ENCODE measurements around the gene PAFAH2. TPM values are rescaled to one million over a fixed set of nuclear protein-coding genes. Genes with fewer than 3 reads are reported as not detected.
A peak's percentile ranks its signal among the peaks of the same experiment; 100 is the strongest.

Gene PAFAH2
- total and polyA plus RNA-seq, 2 of the 13 experiments (the other 11 are each of a cell fraction or from before 2014, with no cell fraction given) = 6.9 to 9.4 TPM

DNA sequence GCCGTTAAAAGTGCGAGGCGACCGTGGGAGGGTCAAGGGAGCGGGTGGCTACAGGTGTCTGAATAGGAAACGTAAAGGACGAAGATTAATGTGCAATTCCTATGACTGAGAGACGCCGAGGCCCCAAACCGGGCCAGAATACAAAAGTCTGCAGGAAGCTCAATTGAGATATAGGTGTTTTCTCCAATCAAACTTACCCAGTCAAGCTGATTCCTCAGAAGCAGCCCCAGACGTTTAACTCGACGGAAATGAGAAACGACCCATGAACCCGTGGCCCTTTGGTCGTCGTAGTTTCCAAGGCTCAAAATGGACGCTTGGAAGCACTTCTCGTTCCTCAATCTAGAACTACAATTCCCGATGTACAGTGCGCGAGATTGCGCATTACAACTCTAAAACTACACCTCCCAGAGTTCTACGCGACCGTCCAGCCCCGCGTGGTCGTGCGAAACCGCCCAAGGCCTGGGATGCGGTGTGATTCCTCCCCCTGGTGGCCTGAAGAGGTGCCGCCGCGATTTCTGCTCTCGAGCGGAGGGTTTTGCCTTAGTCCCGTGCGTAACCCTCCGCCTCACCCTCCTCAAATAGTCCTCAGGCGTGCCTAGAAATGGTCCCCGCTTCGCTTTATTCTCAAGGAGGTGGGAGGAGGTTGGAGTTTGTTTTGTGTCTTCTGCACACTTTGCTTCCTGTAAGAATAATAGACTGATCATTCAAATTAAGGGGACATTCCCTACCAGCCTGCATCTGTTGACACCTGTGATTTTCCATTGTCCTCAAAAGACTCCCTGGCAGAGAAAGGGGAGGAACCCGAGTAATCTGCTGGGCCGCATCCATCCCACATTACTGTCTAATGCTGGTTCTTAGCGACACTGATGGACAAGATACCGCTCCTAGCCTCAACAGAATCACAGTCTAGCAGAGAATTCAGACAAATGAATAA is at the start of gene PAFAH2 (continued):
- TF ChIP-seq SNAI1 (CRISPR knock-in tag; IDR thresholded peaks at IDR 0.05; ENCODE audit: borderline replicate concordance) (no peak), ZNF124 (CRISPR knock-in tag; IDR thresholded peaks at IDR 0.05) (peak; percentile 80; the same call in 1 of the 2 replicates), ZNF430 (CRISPR knock-in tag; IDR thresholded peaks at IDR 0.05) (no peak; the same call in none of the 2 replicates), ZBTB7A (CRISPR knock-in tag; IDR thresholded peaks at IDR 0.05) (no peak), ZNF629 (CRISPR knock-in tag; conservative IDR thresholded peaks at IDR 0.05) (peak; percentile 47; the same call in 1 of the 2 replicates), ZNF383 (CRISPR knock-in tag; IDR thresholded peaks at IDR 0.05; ENCODE audit: borderline replicate concordance) (0 out of 2 replicates have a peak, but pooled peaks have one; percentile 69), ATF1 (CRISPR knock-in tag; IDR thresholded peaks at IDR 0.05) (peak; percentile 86), ZNF75D (CRISPR knock-in tag; IDR thresholded peaks at IDR 0.05; ENCODE audit: borderline replicate concordance) (no peak), FOXO1 (CRISPR knock-in tag; IDR thresholded peaks at IDR 0.05) (peak; percentile 86), ZNF143 (CRISPR knock-in tag; IDR thresholded peaks at IDR 0.05) (peak; percentile 98), RFX5 (IDR thresholded peaks at IDR 0.05; ENCODE audit: low read depth, low read length) (0 out of 2 replicates have a peak, but pooled peaks have one; percentile 35), TCF12 (IDR thresholded peaks at IDR 0.05) (no peak), TCF12 (CRISPR knock-in tag; IDR thresholded peaks at IDR 0.05) (no peak), TBL1XR1 (IDR thresholded peaks at IDR 0.05; ENCODE audit: borderline replicate concordance, low read length, partially characterized antibody) (peak; percentile 82), TEAD2 (CRISPR knock-in tag; IDR thresholded peaks at IDR 0.05) (peak; percentile 85; the same call in 1 of the 2 replicates), ZNF235 (CRISPR knock-in tag; IDR thresholded peaks at IDR 0.05; ENCODE audit: borderline replicate concordance) (no peak), KDM5A (IDR thresholded peaks at IDR 0.05; ENCODE audit: borderline replicate concordance, low read length) (peak; percentile 19; the same call in 1 of the 2 replicates), ZNF547 (CRISPR knock-in tag; IDR thresholded peaks at IDR 0.05) (0 out of 2 replicates have a peak, but pooled peaks have one; percentile 56)
- TF ChIP-seq, protein P1, sequence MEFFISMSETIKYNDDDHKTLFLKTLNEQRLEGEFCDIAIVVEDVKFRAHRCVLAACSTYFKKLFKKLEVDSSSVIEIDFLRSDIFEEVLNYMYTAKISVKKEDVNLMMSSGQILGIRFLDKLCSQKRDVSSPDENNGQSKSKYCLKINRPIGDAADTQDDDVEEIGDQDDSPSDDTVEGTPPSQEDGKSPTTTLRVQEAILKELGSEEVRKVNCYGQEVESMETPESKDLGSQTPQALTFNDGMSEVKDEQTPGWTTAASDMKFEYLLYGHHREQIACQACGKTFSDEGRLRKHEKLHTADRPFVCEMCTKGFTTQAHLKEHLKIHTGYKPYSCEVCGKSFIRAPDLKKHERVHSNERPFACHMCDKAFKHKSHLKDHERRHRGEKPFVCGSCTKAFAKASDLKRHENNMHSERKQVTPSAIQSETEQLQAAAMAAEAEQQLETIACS (CRISPR knock-in tag; IDR thresholded peaks at IDR 0.05) = peak; percentile 50; the same call in 1 of the 2 replicates
- TF ChIP-seq, protein P2, sequence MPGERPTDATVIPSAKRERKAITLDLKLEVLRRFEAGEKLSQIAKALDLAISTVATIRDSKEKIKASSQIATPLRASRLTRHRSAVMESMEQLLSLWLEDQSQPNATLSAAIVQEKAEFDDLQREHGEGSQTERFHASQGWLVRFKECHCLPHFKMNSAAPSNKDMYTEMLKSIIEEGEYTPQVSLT (CRISPR knock-in tag; IDR thresholded peaks at IDR 0.05; ENCODE audit: borderline replicate concordance, low read depth) = no peak
- TF ChIP-seq, protein P3, sequence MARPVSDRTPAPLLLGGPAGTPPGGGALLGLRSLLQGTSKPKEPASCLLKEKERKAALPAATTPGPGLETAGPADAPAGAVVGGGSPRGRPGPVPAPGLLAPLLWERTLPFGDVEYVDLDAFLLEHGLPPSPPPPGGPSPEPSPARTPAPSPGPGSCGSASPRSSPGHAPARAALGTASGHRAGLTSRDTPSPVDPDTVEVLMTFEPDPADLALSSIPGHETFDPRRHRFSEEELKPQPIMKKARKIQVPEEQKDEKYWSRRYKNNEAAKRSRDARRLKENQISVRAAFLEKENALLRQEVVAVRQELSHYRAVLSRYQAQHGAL (CRISPR knock-in tag; IDR thresholded peaks at IDR 0.05; ENCODE audit: not compliant biosample characterization) = no peak
- TF ChIP-seq, protein P4, sequence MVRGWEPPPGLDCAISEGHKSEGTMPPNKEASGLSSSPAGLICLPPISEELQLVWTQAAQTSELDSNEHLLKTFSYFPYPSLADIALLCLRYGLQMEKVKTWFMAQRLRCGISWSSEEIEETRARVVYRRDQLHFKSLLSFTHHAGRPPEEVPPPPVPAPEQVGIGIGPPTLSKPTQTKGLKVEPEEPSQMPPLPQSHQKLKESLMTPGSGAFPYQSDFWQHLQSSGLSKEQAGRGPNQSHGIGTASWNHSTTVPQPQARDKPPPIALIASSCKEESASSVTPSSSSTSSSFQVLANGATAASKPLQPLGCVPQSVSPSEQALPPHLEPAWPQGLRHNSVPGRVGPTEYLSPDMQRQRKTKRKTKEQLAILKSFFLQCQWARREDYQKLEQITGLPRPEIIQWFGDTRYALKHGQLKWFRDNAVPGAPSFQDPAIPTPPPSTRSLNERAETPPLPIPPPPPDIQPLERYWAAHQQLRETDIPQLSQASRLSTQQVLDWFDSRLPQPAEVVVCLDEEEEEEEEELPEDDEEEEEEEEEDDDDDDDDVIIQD (CRISPR knock-in tag; IDR thresholded peaks at IDR 0.05; ENCODE audit: low read depth) = peak; percentile 85; the same call in 1 of the 2 replicates
- TF ChIP-seq, protein P5, sequence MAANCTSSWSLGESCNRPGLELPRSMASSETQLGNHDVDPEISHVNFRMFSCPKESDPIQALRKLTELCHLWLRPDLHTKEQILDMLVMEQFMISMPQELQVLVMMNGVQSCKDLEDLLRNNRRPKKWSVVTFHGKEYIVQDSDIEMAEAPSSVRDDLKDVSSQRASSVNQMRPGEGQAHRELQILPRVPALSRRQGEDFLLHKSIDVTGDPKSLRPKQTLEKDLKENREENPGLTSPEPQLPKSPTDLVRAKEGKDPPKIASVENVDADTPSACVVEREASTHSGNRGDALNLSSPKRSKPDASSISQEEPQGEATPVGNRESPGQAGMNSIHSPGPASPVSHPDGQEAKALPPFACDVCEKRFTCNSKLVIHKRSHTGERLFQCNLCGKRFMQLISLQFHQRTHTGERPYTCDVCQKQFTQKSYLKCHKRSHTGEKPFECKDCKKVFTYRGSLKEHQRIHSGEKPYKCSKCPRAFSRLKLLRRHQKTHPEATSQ (CRISPR knock-in tag; IDR thresholded peaks at IDR 0.05; ENCODE audit: borderline replicate concordance) = peak; percentile 90; the same call in 1 of the 2 replicates
